PC-9 (cell line): ENCODE measurements around the gene LSP1.
"Not testable (repeated sequence)": the region's sequence is repeated elsewhere in the genome, so short reads cannot be mapped to it uniquely, and the experiment has no call there.

Experiments used
- CTCF ChIP-seq: fragments of 200-600 bp; sonication (generic); conservative IDR thresholded peaks from 2 replicates; pipeline ENCODE4 v1.6.1; 2017; ENCODE audit warnings: mixed run types, antibody characterized with exemption, mild to moderate bottlenecking, moderate library complexity
- EZH2 ChIP-seq: fragments of 200-600 bp; sonication (generic); IDR thresholded peaks from 2 replicates; pipeline ENCODE4 v1.8.0; 2017; ENCODE audit warnings: antibody characterized with exemption, low read depth

- TF ChIP-seq EZH2, CTCF: not testable (repeated sequence)
Observed at GRCh38 chr11:1886551-1886950, 33.7 kb downstream of the LSP1 start.
